Measurements from ENCODE around the gene METTL17. TPM values are rescaled to one million over a fixed set of nuclear protein-coding genes. Genes with fewer than 3 reads are reported as not detected.

Gene METTL17
- total RNA-seq, 1 donor from 2014 or later: 49.0 TPM

GRCh38 chr14:20997564-20997963 lies 7.8 kb downstream of the METTL17 start:
- Mint-ChIP-seq H3K4me1 (ENCODE audit: low read depth, unreplicated experiment) (peaks cover 14% of the 10 kb centered on the region), H3K27ac (ENCODE audit: unreplicated experiment) (no peak overlapping the region), H3K4me3 (ENCODE audit: unreplicated experiment) (no peak overlapping the region), H3K9me3 (ENCODE audit: unreplicated experiment) (no peaks in the 10 kb centered on the region), H3K27me3 (ENCODE audit: low read depth, unreplicated experiment) (no peaks in the 10 kb centered on the region), H3K36me3 (ENCODE audit: low read depth, unreplicated experiment) (peaks cover 15% of the 10 kb centered on the region)
- no peaks in the 10 kb centered on the region for H3K9me3 ChIP-seq (ENCODE audit: insufficient read depth, low read depth, low read length)
- peaks cover 33% of the 10 kb centered on the region for H3K36me3 ChIP-seq (ENCODE audit: insufficient read depth, low read length)
- H3K27me3 ChIP-seq (ENCODE audit: insufficient read depth, low read length): no peaks in the 10 kb centered on the region
- H3K4me1 ChIP-seq (ENCODE audit: insufficient read depth, low read length): peaks cover 7% of the 10 kb centered on the region
- no peak overlapping the region for H3K4me3 ChIP-seq (ENCODE audit: insufficient read depth, low read depth, low read length)
- no peaks in the 10 kb centered on the region for H3K79me2 ChIP-seq (ENCODE audit: insufficient read depth, low read length)
- H4K20me1 ChIP-seq (ENCODE audit: insufficient read depth, low read length): peaks cover 5% of the 10 kb centered on the region
- DNase-seq (ENCODE audit: low read depth) (no peak), FAIRE-seq (no peak)
- H2AFZ ChIP-seq (ENCODE audit: low read depth, low read length): no peak overlapping the region
- TF ChIP-seq CTCF (IDR thresholded peaks at IDR 0.05; ENCODE audit: insufficient read depth, low read depth, low read length) (no peak), EZH2 (IDR thresholded peaks at IDR 0.05; ENCODE audit: insufficient read depth, low read length) (no peak)
- no peak overlapping the region for H3K9ac ChIP-seq (ENCODE audit: low read length)
- no peak overlapping the region for H3K4me2 ChIP-seq (ENCODE audit: low read length)
- no peak overlapping the region for H3K27ac ChIP-seq (ENCODE audit: low read depth, low read length)

- Histone ChIP-seq H3K27me3 (ENCODE audit: insufficient read depth, low read length) (no peaks in the 10 kb centered on the region), H3K36me3 (ENCODE audit: insufficient read depth, low read length) (peaks cover 27% of the 10 kb centered on the region), H3K4me1 (ENCODE audit: insufficient read depth, low read length) (peaks cover 7% of the 10 kb centered on the region), H3K79me2 (ENCODE audit: insufficient read depth, low read length) (no peaks in the 10 kb centered on the region), H3K9ac (ENCODE audit: low read length) (no peak overlapping the region), H3K4me2 (ENCODE audit: low read length) (no peak overlapping the region), H2AFZ (ENCODE audit: low read depth, low read length) (no peak overlapping the region), H3K9me3 (ENCODE audit: insufficient read depth, low read depth, low read length) (no peaks in the 10 kb centered on the region), H3K27ac (ENCODE audit: low read depth, low read length) (no peak overlapping the region), H3K4me3 (ENCODE audit: insufficient read depth, low read depth, low read length) (no peak overlapping the region), H4K20me1 (ENCODE audit: insufficient read depth, low read length) (peaks cover 5% of the 10 kb centered on the region)
- DNase-seq (ENCODE audit: low read depth): no peak
- H3K27me3 Mint-ChIP-seq (ENCODE audit: low read depth, unreplicated experiment): no peaks in the 10 kb centered on the region
- H3K9me3 Mint-ChIP-seq (ENCODE audit: unreplicated experiment): no peaks in the 10 kb centered on the region
- no peak for FAIRE-seq
- H3K36me3 Mint-ChIP-seq (ENCODE audit: low read depth, unreplicated experiment): peaks cover 13% of the 10 kb centered on the region
- no peak for TF ChIP-seq CTCF (IDR thresholded peaks at IDR 0.05; ENCODE audit: insufficient read depth, low read depth, low read length)
- no peak for TF ChIP-seq EZH2 (IDR thresholded peaks at IDR 0.05; ENCODE audit: insufficient read depth, low read length)
- H3K4me1 Mint-ChIP-seq (ENCODE audit: low read depth, unreplicated experiment): peaks cover 14% of the 10 kb centered on the region
- H3K27ac Mint-ChIP-seq (ENCODE audit: unreplicated experiment): no peak overlapping the region
- H3K4me3 Mint-ChIP-seq (ENCODE audit: unreplicated experiment): peak overlapping the region; percentile 6
These were observed 8.4 kb downstream of the METTL17 start for GRCh38 chr14:20998139-20998538.

- Mint-ChIP-seq H3K9me3 (ENCODE audit: unreplicated experiment) (no peaks in the 10 kb centered on the region), H3K36me3 (ENCODE audit: low read depth, unreplicated experiment) (peaks cover 13% of the 10 kb centered on the region), H3K4me3 (ENCODE audit: unreplicated experiment) (peak within 1 kb of the TSS; percentile 6), H3K27me3 (ENCODE audit: low read depth, unreplicated experiment) (no peaks in the 10 kb centered on the region), H3K27ac (ENCODE audit: unreplicated experiment) (no peak within 1 kb of the TSS), H3K4me1 (ENCODE audit: low read depth, unreplicated experiment) (peaks cover 14% of the 10 kb centered on the region)
- no peak for TF ChIP-seq CTCF (IDR thresholded peaks at IDR 0.05; ENCODE audit: insufficient read depth, low read depth, low read length)
- TF ChIP-seq EZH2 (IDR thresholded peaks at IDR 0.05; ENCODE audit: insufficient read depth, low read length): no peak
- no peak within 1 kb of the TSS for H3K9ac ChIP-seq (ENCODE audit: low read length)
- peaks cover 5% of the 10 kb centered on the region for H4K20me1 ChIP-seq (ENCODE audit: insufficient read depth, low read length)
- H3K4me1 ChIP-seq (ENCODE audit: insufficient read depth, low read length): peaks cover 7% of the 10 kb centered on the region
- no peak within 1 kb of the TSS for H3K27ac ChIP-seq (ENCODE audit: low read depth, low read length)
- H2AFZ ChIP-seq (ENCODE audit: low read depth, low read length): peak within 1 kb of the TSS; percentile 39
- no peaks in the 10 kb centered on the region for H3K79me2 ChIP-seq (ENCODE audit: insufficient read depth, low read length)
- H3K4me3 ChIP-seq (ENCODE audit: insufficient read depth, low read depth, low read length): no peak within 1 kb of the TSS
- DNase-seq (ENCODE audit: low read depth) (peak; percentile 60), FAIRE-seq (no peak)
- peaks cover 24% of the 10 kb centered on the region for H3K36me3 ChIP-seq (ENCODE audit: insufficient read depth, low read length)
- no peaks in the 10 kb centered on the region for H3K9me3 ChIP-seq (ENCODE audit: insufficient read depth, low read depth, low read length)
- no peaks in the 10 kb centered on the region for H3K27me3 ChIP-seq (ENCODE audit: insufficient read depth, low read length)
- peak within 1 kb of the TSS; percentile 29 for H3K4me2 ChIP-seq (ENCODE audit: low read length)
These were observed 9.0 kb downstream of the METTL17 start, which contains the start of gene SLC39A2 for GRCh38 chr14:20998674-20999366. SLC39A2 (plus strand) TSS chr14:20999293; CDS start chr14:20999447, 154 bp downstream.

Data from astrocyte (in vitro differentiated cells and primary cell).